H9 (cell line): Measurements from ENCODE around the gene PLD4. TPM values are rescaled to one million over a fixed set of nuclear protein-coding genes. Genes with fewer than 3 reads are reported as not detected.

Experiments
- DNase-seq: peaks from one replicate; pipeline ENCODE4 v3.0.0-alpha.2; 2017
- H2AFZ ChIP-seq: one replicate; pipeline ENCODE4 v1.6.1; 2013; ENCODE audit warnings: mild to moderate bottlenecking, low read length, control low read depth, moderate library complexity
- H2AK5ac ChIP-seq: 2 replicates; pipeline ENCODE4 v1.6.1; 2013; ENCODE audit warnings: low read length, control low read depth, mixed read lengths; ENCODE audit not compliant: insufficient read length
- H2BK120ac ChIP-seq: one replicate; pipeline ENCODE4 v1.6.1; 2013; ENCODE audit warnings: low read depth, mild to moderate bottlenecking, low read length, control low read depth, inconsistent platforms; ENCODE audit not compliant: poor library complexity, severe bottlenecking
- H2BK12ac ChIP-seq: 2 replicates; pipeline ENCODE4 v1.6.1; 2013; ENCODE audit warnings: low read length, control low read depth, mixed read lengths, low read depth; ENCODE audit not compliant: insufficient read length
- H2BK15ac ChIP-seq: 2 replicates; pipeline ENCODE4 v1.6.1; 2013; ENCODE audit warnings: low read depth, low read length, control low read depth
- H2BK20ac ChIP-seq: one replicate; pipeline ENCODE4 v1.6.1; 2013; ENCODE audit warnings: low read depth, mild to moderate bottlenecking, low read length, control low read depth, inconsistent platforms; ENCODE audit not compliant: poor library complexity, severe bottlenecking
- H2BK5ac ChIP-seq: 2 replicates; pipeline ENCODE4 v1.6.1; 2013; ENCODE audit warnings: low read length, control low read depth, mixed read lengths; ENCODE audit not compliant: insufficient read length
- H3K14ac ChIP-seq: 2 replicates; pipeline ENCODE4 v1.6.1; 2013; ENCODE audit warnings: low read length, control low read depth; ENCODE audit not compliant: insufficient read depth
- H3K18ac ChIP-seq: 2 replicates; pipeline ENCODE4 v1.6.1; 2013; ENCODE audit warnings: low read depth, mild to moderate bottlenecking, mixed read lengths, low read length, control low read depth; ENCODE audit not compliant: insufficient read length
- H3K23ac ChIP-seq: 2 replicates; pipeline ENCODE4 v1.6.1; 2013; ENCODE audit warnings: low read length, control low read depth, mixed read lengths, low read depth; ENCODE audit not compliant: insufficient read length
- H3K23me2 ChIP-seq: 2 replicates; pipeline ENCODE4 v1.6.1; 2013; ENCODE audit warnings: low read depth, mild to moderate bottlenecking, mixed read lengths, low read length, control low read depth; ENCODE audit not compliant: insufficient read length, poor library complexity, severe bottlenecking
- H3K27ac ChIP-seq: 2 replicates; pipeline ENCODE4 v1.5.1; 2013; ENCODE audit warnings: low read length, control low read depth, mixed read lengths, low read depth; ENCODE audit not compliant: insufficient read length
- H3K27me3 ChIP-seq: 2 replicates; pipeline ENCODE4 v1.6.1; 2013; ENCODE audit warnings: low read length, control low read depth, inconsistent platforms; ENCODE audit not compliant: insufficient read depth
- H3K4ac ChIP-seq: 2 replicates; pipeline ENCODE4 v1.6.1; 2013; ENCODE audit warnings: low read depth, mild to moderate bottlenecking, control low read depth, inconsistent platforms, low read length, moderate library complexity
- H3K4me1 ChIP-seq: 2 replicates; pipeline ENCODE4 v1.6.1; 2013; ENCODE audit warnings: low read length, control low read depth, inconsistent platforms; ENCODE audit not compliant: insufficient read depth
- H3K4me2 ChIP-seq: 2 replicates; pipeline ENCODE4 v1.6.1; 2013; ENCODE audit warnings: low read length, control low read depth, mixed read lengths; ENCODE audit not compliant: insufficient read length, insufficient read depth
- H3K56ac ChIP-seq: 2 replicates; pipeline ENCODE4 v1.6.1; 2013; ENCODE audit warnings: low read depth, mild to moderate bottlenecking, mixed read lengths, low read length, control low read depth; ENCODE audit not compliant: insufficient read length
- H3K79me1 ChIP-seq: 2 replicates; pipeline ENCODE4 v1.6.1; 2013; ENCODE audit warnings: low read depth, mild to moderate bottlenecking, moderate library complexity, low read length, control low read depth, inconsistent platforms; ENCODE audit not compliant: insufficient read depth, poor library complexity, severe bottlenecking
- H3K79me2 ChIP-seq: 2 replicates; pipeline ENCODE4 v1.6.1; 2013; ENCODE audit warnings: low read length, control low read depth, inconsistent platforms; ENCODE audit not compliant: insufficient read depth
- H3K9ac ChIP-seq: 2 replicates; pipeline ENCODE4 v1.6.1; 2013; ENCODE audit warnings: low read length, control low read depth, mixed read lengths; ENCODE audit not compliant: insufficient read length; ENCODE audit errors: extremely low read depth
- H3K9me3 ChIP-seq: one replicate; pipeline ENCODE4 v1.6.1; 2013; ENCODE audit warnings: low read depth, low read length, inconsistent platforms; ENCODE audit not compliant: control insufficient read depth
- H3T11ph ChIP-seq: one replicate; pipeline ENCODE4 v1.6.1; 2013; ENCODE audit warnings: mild to moderate bottlenecking, low read length, control low read depth, inconsistent platforms
- H4K20me1 ChIP-seq: one replicate; pipeline ENCODE4 v1.6.1; 2013; ENCODE audit not compliant: control insufficient read depth, insufficient read length, insufficient read depth
- H4K5ac ChIP-seq: 2 replicates; pipeline ENCODE4 v1.6.1; 2013; ENCODE audit warnings: low read depth, mild to moderate bottlenecking, mixed read lengths, low read length, control low read depth; ENCODE audit not compliant: insufficient read length
- H4K8ac ChIP-seq: replicated peaks from 2 replicates; pipeline ENCODE4 v1.6.1; 2013; ENCODE audit warnings: low read length, control low read depth, mixed read lengths, low read depth; ENCODE audit not compliant: insufficient read length
- H4K91ac ChIP-seq: 2 replicates; pipeline ENCODE4 v1.6.1; 2013; ENCODE audit warnings: low read depth, mild to moderate bottlenecking, moderate library complexity, mixed read lengths, low read length, control low read depth; ENCODE audit not compliant: insufficient read length
- H3K27ac Mint-ChIP-seq, 3 experiments: 2 replicates in 2 of 3; 3 replicates in 1 of 3; pipeline ENCODE4 v1.8.0; 2020 to 2021; ENCODE audit warnings: mixed read lengths in 3 of 3, mild to moderate bottlenecking in 1 of 3, moderate library complexity in 1 of 3
- H3K27me3 Mint-ChIP-seq: 2 replicates; pipeline ENCODE4 v1.8.0; 2021; ENCODE audit warnings: low read depth, mild to moderate bottlenecking, moderate library complexity, mixed read lengths
- H3K36me3 Mint-ChIP-seq, 3 experiments: 2 replicates in 2 of 3; 3 replicates in 1 of 3; pipeline ENCODE4 v1.8.0; 2020 to 2021; ENCODE audit warnings: low read depth in 3 of 3, mixed read lengths in 3 of 3; ENCODE audit not compliant: insufficient read depth in 1 of 3
- H3K4me1 Mint-ChIP-seq, 2 experiments: 2 replicates each; pipeline ENCODE4 v1.8.0; 2020; ENCODE audit warnings: mixed read lengths in 2 of 2
- H3K4me3 Mint-ChIP-seq, 2 experiments: 2 replicates in 1 of 2; 3 replicates in 1 of 2; pipeline ENCODE4 v1.8.0; 2020 to 2021; ENCODE audit warnings: mild to moderate bottlenecking in 2 of 2, mixed read lengths in 2 of 2, moderate library complexity in 1 of 2
- H3K9me3 Mint-ChIP-seq, 2 experiments: 2 replicates in 1 of 2; 3 replicates in 1 of 2; pipeline ENCODE4 v1.8.0; 2020; ENCODE audit warnings: mild to moderate bottlenecking in 2 of 2, mixed read lengths in 2 of 2, moderate library complexity in 1 of 2
- CTCF ChIP-seq: fragments of 200-600 bp; sonication (generic); conservative IDR thresholded peaks from 3 replicates; pipeline ENCODE4 v1.8.0; 2021; ENCODE audit warnings: antibody characterized with exemption, mild to moderate bottlenecking
- WGBS: extraction: QIAGEN DNeasy Blood & Tissue Kit; methylation state at CpG from one replicate; pipeline ENCODE4 v1.1.7; 2013; ENCODE audit warnings: missing lambda C conversion rate, low lambda C conversion rate, mixed read lengths; ENCODE audit not compliant: insufficient read length; ENCODE audit errors: extremely low coverage; 5-methylcytosine and 5-hydroxymethylcytosine counted together
- total RNA-seq: library from RNA; stranded (reverse); gene quantifications from 2 replicates; pipeline ENCODE4 v1.2.1, GENCODE V29; 2021

PLD4 gene
- total RNA-seq, 1 experiment from 2014 or later: not detected

- no peak overlapping the region for H3K4me3 Mint-ChIP-seq
- no peak overlapping the region for H2BK120ac ChIP-seq
- H3K4me2 ChIP-seq: no peak overlapping the region
- no peaks in the 10 kb centered on the region for H3K79me2 ChIP-seq
- no peaks in the 10 kb centered on the region for H3K23me2 ChIP-seq
- no peak overlapping the region for H4K5ac ChIP-seq
- H2BK5ac ChIP-seq: no peak overlapping the region
- no peak overlapping the region for H3K9ac ChIP-seq
- no peaks in the 10 kb centered on the region for H3K27me3 ChIP-seq
- H3K9me3 ChIP-seq: no peaks in the 10 kb centered on the region
- no peak overlapping the region for H3K18ac ChIP-seq
- no peak for DNase-seq
- H4K91ac ChIP-seq: no peak overlapping the region
- H3T11ph ChIP-seq: no peak overlapping the region
- H3K4ac ChIP-seq: no peak overlapping the region
- no peak for TF ChIP-seq CTCF
- H3K14ac ChIP-seq: no peak overlapping the region
- no CpG with 5 or more reads among the region's 12 CpGs for WGBS
- no peak overlapping the region for H3K56ac ChIP-seq
- H4K8ac ChIP-seq: no peak overlapping the region
- peaks cover 0 to 2% of the 10 kb centered on the region in 2 experiments; a peak in 2 of 5 replicates for H3K9me3 Mint-ChIP-seq
- no peak overlapping the region for H3K23ac ChIP-seq
- peaks cover 59% of the 10 kb centered on the region for H3K27me3 Mint-ChIP-seq
- no peak overlapping the region for H2AFZ ChIP-seq
- H4K20me1 ChIP-seq: no peaks in the 10 kb centered on the region
- H3K27ac ChIP-seq: no peak overlapping the region
- H2BK15ac ChIP-seq: no peak overlapping the region
- no peaks in the 10 kb centered on the region for H3K36me3 Mint-ChIP-seq
- H3K79me1 ChIP-seq: no peaks in the 10 kb centered on the region
- H3K4me1 Mint-ChIP-seq: peaks cover 0 to 4% of the 10 kb centered on the region in 2 experiments; a peak in 1 of 4 replicates
- H2BK20ac ChIP-seq: no peak overlapping the region
- H3K27ac Mint-ChIP-seq: no peak overlapping the region; a peak in 1 of 7 replicates
- no peak overlapping the region for H2BK12ac ChIP-seq
- no peaks in the 10 kb centered on the region for H3K4me1 ChIP-seq
- no peak overlapping the region for H2AK5ac ChIP-seq
These were observed 23.8 kb upstream of the PLD4 start for GRCh38 chr14:104900639-104901512.
